CD4-positive, CD25-positive, alpha-beta regulatory T cell (primary cell): Measurements from ENCODE around the gene MAST2. TPM values are rescaled to one million over a fixed set of nuclear protein-coding genes. Genes with fewer than 3 reads are reported as not detected.
"Not testable (repeated sequence)": the region's sequence is repeated elsewhere in the genome, so short reads cannot be mapped to it uniquely, and the experiment has no call there.

Experiments used
- ATAC-seq, 2 donors: fragments of 150-1000 bp; cut with Tn5 transposase; one replicate each; pipeline ENCODE4 v1.10.0; 2021; ENCODE audit warnings: low read depth in 2 of 2, moderate number of reproducible peaks in 2 of 2, moderate library complexity in 1 of 2
- DNase-seq, 3 donors: peaks; one replicate each; pipeline versions ENCODE4 v3.0.0 to v3.0.0-alpha.2; 2012 to 2022; ENCODE audit warnings: mixed read lengths in 1 of 3
- H3K27ac ChIP-seq: one replicate; pipeline ENCODE4 v1.7.0; 2013; ENCODE audit warnings: mild to moderate bottlenecking, low read length; ENCODE audit not compliant: insufficient read depth, poor library complexity, severe bottlenecking
- H3K27me3 ChIP-seq: one replicate; pipeline ENCODE4 v1.7.0; 2013; ENCODE audit warnings: low read length; ENCODE audit not compliant: control insufficient read depth, insufficient read depth
- H3K36me3 ChIP-seq: one replicate; pipeline ENCODE4 v1.7.0; 2013; ENCODE audit warnings: mild to moderate bottlenecking, low read length, moderate library complexity; ENCODE audit not compliant: control insufficient read depth, insufficient read depth
- H3K4me1 ChIP-seq: 2 replicates; pipeline ENCODE4 v1.7.0; 2013; ENCODE audit warnings: mild to moderate bottlenecking, low read length; ENCODE audit not compliant: insufficient read depth, control insufficient read depth, poor library complexity, severe bottlenecking
- H3K4me3 ChIP-seq: one replicate; pipeline ENCODE4 v1.7.0; 2013; ENCODE audit warnings: low read depth, mild to moderate bottlenecking, low read length, moderate library complexity
- H3K9me3 ChIP-seq, 2 experiments: 1 replicate in 1 of 2; 2 replicates in 1 of 2; pipeline ENCODE4 v1.7.0; 2013; ENCODE audit warnings: low read length in 2 of 2, mild to moderate bottlenecking in 1 of 2, moderate library complexity in 1 of 2; ENCODE audit not compliant: control insufficient read depth in 2 of 2
- H3K27ac Mint-ChIP-seq, 3 donors: one replicate each; pipeline ENCODE4 v1.8.0; 2020 to 2022; ENCODE audit warnings: mild to moderate bottlenecking in 3 of 3, mixed read lengths in 3 of 3, moderate library complexity in 2 of 3
- H3K27me3 Mint-ChIP-seq: one replicate; pipeline ENCODE4 v1.8.0; 2022; ENCODE audit warnings: mild to moderate bottlenecking, mixed read lengths
- H3K36me3 Mint-ChIP-seq: one replicate; pipeline ENCODE4 v1.8.0; 2020; ENCODE audit warnings: mixed read lengths
- H3K4me1 Mint-ChIP-seq, 4 donors: one replicate each; pipeline ENCODE4 v1.8.0; 2020 to 2022; ENCODE audit warnings: mixed read lengths in 4 of 4, mild to moderate bottlenecking in 1 of 4
- H3K4me3 Mint-ChIP-seq, 4 donors: one replicate each; pipeline ENCODE4 v1.8.0; 2020 to 2022; ENCODE audit warnings: mild to moderate bottlenecking in 4 of 4, mixed read lengths in 4 of 4, moderate library complexity in 3 of 4
- H3K9me3 Mint-ChIP-seq, 7 donors: one replicate each; pipeline ENCODE4 v1.8.0; 2020 to 2022; ENCODE audit warnings: mixed read lengths in 7 of 7, mild to moderate bottlenecking in 3 of 7, moderate library complexity in 2 of 7
- polyA plus RNA-seq, 4 donors: library from polyadenylated mRNA; unstranded; fragments of 300-500 nt; fragmentation: Illumina TruSeq; gene quantifications; one replicate each; pipeline ENCODE4 v1.2.3, GENCODE V29; 2021
- total RNA-seq: library from RNA; stranded (reverse); gene quantifications from one replicate; pipeline ENCODE4 v1.2.3, GENCODE V29; 2022

Gene MAST2
- total and polyA plus RNA-seq, 5 donors from 2014 or later: 0.71 to 13.1 (median 1.8) TPM

- H3K27me3 Mint-ChIP-seq, H3K9me3 ChIP-seq, H3K4me3 ChIP-seq, DNase-seq, H3K4me1 ChIP-seq, H3K36me3 Mint-ChIP-seq, H3K27me3 ChIP-seq, H3K36me3 ChIP-seq, H3K9me3 Mint-ChIP-seq, H3K27ac Mint-ChIP-seq, H3K4me1 Mint-ChIP-seq, H3K27ac ChIP-seq, H3K4me3 Mint-ChIP-seq, ATAC-seq: not testable (repeated sequence)
Observed at GRCh38 chr1:45872173-45872801, 68.9 kb downstream of the MAST2 start.

- H3K4me1 ChIP-seq: no peaks in the 10 kb centered on the region
- no peak for DNase-seq
- no peak overlapping the region for H3K4me3 Mint-ChIP-seq
Observed at GRCh38 chr1:45876000-45876617, 72.7 kb downstream of the MAST2 start.

GRCh38 chr1:45877264-45877663 lies 73.9 kb downstream of the MAST2 start:
- Mint-ChIP-seq H3K27ac (no peak overlapping the region), H3K9me3 (no peaks in the 10 kb centered on the region), H3K27me3 (no peaks in the 10 kb centered on the region), H3K4me3 (no peak overlapping the region), H3K36me3 (no peaks in the 10 kb centered on the region), H3K4me1 (peaks cover 0 to 3% (median 0%) of the 10 kb centered on the region in 4 donors)
- Histone ChIP-seq H3K4me1 (no peaks in the 10 kb centered on the region), H3K27ac (no peak overlapping the region), H3K27me3 (no peaks in the 10 kb centered on the region), H3K9me3 (no peaks in the 10 kb centered on the region), H3K4me3 (no peak overlapping the region), H3K36me3 (no peaks in the 10 kb centered on the region)
- DNase-seq (no peak), ATAC-seq (no peak)

More at GRCh38 chr1:45876000-45876617, 72.7 kb downstream of the MAST2 start:
- no peak for ATAC-seq
- Mint-ChIP-seq H3K4me1 (peaks cover 0 to 2% (median 0%) of the 10 kb centered on the region in 4 donors), H3K9me3 (no peaks in the 10 kb centered on the region), H3K27ac (no peak overlapping the region), H3K27me3 (no peaks in the 10 kb centered on the region), H3K36me3 (peaks cover 3% of the 10 kb centered on the region)
- H3K27ac ChIP-seq: no peak overlapping the region
- H3K27me3 ChIP-seq: no peaks in the 10 kb centered on the region
- H3K9me3 ChIP-seq: no peaks in the 10 kb centered on the region
- H3K4me3 ChIP-seq: no peak overlapping the region
- no peaks in the 10 kb centered on the region for H3K36me3 ChIP-seq

- H3K9me3 Mint-ChIP-seq: no peaks in the 10 kb centered on the region
- Histone ChIP-seq H3K9me3 (no peaks in the 10 kb centered on the region), H3K27ac (no peak overlapping the region), H3K36me3 (no peaks in the 10 kb centered on the region), H3K27me3 (no peaks in the 10 kb centered on the region), H3K4me1 (no peaks in the 10 kb centered on the region), H3K4me3 (no peak overlapping the region)
- ATAC-seq (no peak), DNase-seq (no peak)
- H3K27me3 Mint-ChIP-seq: no peaks in the 10 kb centered on the region
- H3K4me1 Mint-ChIP-seq: peaks cover 0 to 3% (median 0%) of the 10 kb centered on the region in 4 donors
- H3K36me3 Mint-ChIP-seq: no peaks in the 10 kb centered on the region
- H3K4me3 Mint-ChIP-seq: no peak overlapping the region
- H3K27ac Mint-ChIP-seq: no peak overlapping the region
Observed at GRCh38 chr1:45879885-45880598, 76.6 kb downstream of the MAST2 start.

GRCh38 chr1:45880930-45881329 lies 77.5 kb downstream of the MAST2 start:
- peaks cover 0 to 3% (median 0%) of the 10 kb centered on the region in 4 donors for H3K4me1 Mint-ChIP-seq
- H3K27me3 Mint-ChIP-seq: no peaks in the 10 kb centered on the region
- H3K4me1 ChIP-seq: no peaks in the 10 kb centered on the region
- no peak for ATAC-seq
- H3K36me3 Mint-ChIP-seq: no peaks in the 10 kb centered on the region
- H3K9me3 Mint-ChIP-seq: no peaks in the 10 kb centered on the region
- H3K36me3 ChIP-seq: no peaks in the 10 kb centered on the region
- no peak overlapping the region for H3K27ac ChIP-seq
- no peak overlapping the region for H3K27ac Mint-ChIP-seq
- no peaks in the 10 kb centered on the region for H3K27me3 ChIP-seq
- no peaks in the 10 kb centered on the region for H3K9me3 ChIP-seq
- H3K4me3 ChIP-seq: no peak overlapping the region
- no peak for DNase-seq
- H3K4me3 Mint-ChIP-seq: no peak overlapping the region

- ATAC-seq: no peak
- Histone ChIP-seq H3K27ac (no peak overlapping the region), H3K9me3 (no peaks in the 10 kb centered on the region), H3K36me3 (no peaks in the 10 kb centered on the region), H3K4me3 (no peak overlapping the region), H3K4me1 (no peaks in the 10 kb centered on the region), H3K27me3 (no peaks in the 10 kb centered on the region)
- H3K4me1 Mint-ChIP-seq: peaks cover 0 to 3% (median 1%) of the 10 kb centered on the region in 4 donors
- no peaks in the 10 kb centered on the region for H3K9me3 Mint-ChIP-seq
- no peaks in the 10 kb centered on the region for H3K36me3 Mint-ChIP-seq
- no peaks in the 10 kb centered on the region for H3K27me3 Mint-ChIP-seq
- H3K27ac Mint-ChIP-seq: no peak overlapping the region
- H3K4me3 Mint-ChIP-seq: no peak overlapping the region
- DNase-seq: no peak
Observed at GRCh38 chr1:45883658-45884057, 80.2 kb downstream of the MAST2 start.

- no peaks in the 10 kb centered on the region for H3K4me1 ChIP-seq
- H3K4me3 ChIP-seq: no peak overlapping the region
- Mint-ChIP-seq H3K4me3 (no peak overlapping the region), H3K36me3 (no peaks in the 10 kb centered on the region), H3K27me3 (no peaks in the 10 kb centered on the region), H3K27ac (no peak overlapping the region), H3K4me1 (peaks cover 0 to 3% (median 1%) of the 10 kb centered on the region in 4 donors), H3K9me3 (no peaks in the 10 kb centered on the region)
- H3K27me3 ChIP-seq: no peaks in the 10 kb centered on the region
- H3K27ac ChIP-seq: no peak overlapping the region
- DNase-seq (no peak), ATAC-seq (no peak)
- no peaks in the 10 kb centered on the region for H3K36me3 ChIP-seq
- no peaks in the 10 kb centered on the region for H3K9me3 ChIP-seq
Observed at GRCh38 chr1:45884700-45885099, 81.3 kb downstream of the MAST2 start.
